DMS53 (cell line): ENCODE measurements around the gene JADE2.

ENCODE experiments used
- DNase-seq: peaks from one replicate; lab custom pipeline; 2025; lab: John Stamatoyannopoulos, UW

The JADE2 gene

DNA sequence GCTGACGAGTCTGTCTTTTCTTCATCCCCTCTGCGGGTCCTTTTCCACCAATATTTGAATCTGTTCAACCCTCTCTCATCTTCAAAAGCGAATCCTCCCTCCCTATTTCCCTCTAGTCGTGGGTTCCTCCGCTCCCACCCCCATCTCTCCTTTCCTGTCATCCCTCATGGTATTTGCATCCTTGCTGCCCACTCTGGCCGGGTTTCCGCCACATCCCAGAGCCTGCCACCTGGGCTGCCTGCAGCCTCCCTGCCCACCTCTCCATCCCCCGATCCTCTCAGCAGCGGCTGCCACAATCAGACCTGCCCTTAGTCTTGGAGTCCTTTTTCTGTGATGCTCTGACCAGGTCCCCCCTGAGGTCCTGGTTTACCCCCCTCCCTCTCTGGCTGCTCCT is 44.9 kb downstream of the JADE2 start:
- no peak for DNase-seq

- no peak for DNase-seq
These were observed 45.4 kb downstream of the JADE2 start for GRCh38 chr5:134570886-134571285.

DNA sequence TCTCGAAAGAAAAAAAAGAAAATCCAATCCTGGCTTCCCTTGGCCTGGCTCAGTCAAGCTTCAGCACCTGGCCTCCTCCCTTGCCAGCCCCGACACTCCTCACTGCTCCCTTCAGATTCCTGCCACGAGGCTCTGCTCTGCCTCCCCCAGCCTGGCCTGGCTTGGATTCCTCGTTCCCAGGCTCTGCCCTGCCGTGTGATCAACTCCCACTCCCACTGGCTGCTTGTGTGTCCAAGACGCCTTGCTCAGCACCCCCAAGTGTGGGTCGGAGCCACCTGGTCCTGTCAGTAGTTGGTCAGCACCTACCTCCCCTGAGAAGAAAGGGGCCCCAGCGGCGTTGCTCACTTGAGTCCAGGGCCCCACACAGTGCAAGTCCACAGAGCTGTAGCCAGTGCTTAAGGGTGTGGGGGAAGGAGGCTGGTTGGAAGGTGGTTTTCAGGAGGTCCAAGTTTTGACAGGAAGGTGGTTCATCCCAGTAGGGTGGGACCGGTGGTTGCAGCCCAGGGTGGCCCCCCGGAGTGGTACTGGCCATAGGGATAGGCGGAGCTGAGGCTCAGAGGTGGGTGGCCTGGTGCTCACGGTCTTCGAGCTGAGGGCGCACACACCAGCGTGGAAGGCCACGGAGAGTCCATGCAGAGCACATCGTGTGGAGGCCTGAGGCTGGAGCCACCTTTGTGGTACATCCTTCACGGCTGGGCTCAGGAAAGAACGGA is 46.4 kb downstream of the JADE2 start:
- no peak for DNase-seq

- DNase-seq: no peak
These were observed 47.3 kb downstream of the JADE2 start for GRCh38 chr5:134572811-134573210.

- no peak for DNase-seq
These were observed 49.1 kb downstream of the JADE2 start for GRCh38 chr5:134574521-134574920.

GRCh38 chr5:134575316-134575715 is 49.8 kb downstream of the JADE2 start:
- no peak for DNase-seq

DNA sequence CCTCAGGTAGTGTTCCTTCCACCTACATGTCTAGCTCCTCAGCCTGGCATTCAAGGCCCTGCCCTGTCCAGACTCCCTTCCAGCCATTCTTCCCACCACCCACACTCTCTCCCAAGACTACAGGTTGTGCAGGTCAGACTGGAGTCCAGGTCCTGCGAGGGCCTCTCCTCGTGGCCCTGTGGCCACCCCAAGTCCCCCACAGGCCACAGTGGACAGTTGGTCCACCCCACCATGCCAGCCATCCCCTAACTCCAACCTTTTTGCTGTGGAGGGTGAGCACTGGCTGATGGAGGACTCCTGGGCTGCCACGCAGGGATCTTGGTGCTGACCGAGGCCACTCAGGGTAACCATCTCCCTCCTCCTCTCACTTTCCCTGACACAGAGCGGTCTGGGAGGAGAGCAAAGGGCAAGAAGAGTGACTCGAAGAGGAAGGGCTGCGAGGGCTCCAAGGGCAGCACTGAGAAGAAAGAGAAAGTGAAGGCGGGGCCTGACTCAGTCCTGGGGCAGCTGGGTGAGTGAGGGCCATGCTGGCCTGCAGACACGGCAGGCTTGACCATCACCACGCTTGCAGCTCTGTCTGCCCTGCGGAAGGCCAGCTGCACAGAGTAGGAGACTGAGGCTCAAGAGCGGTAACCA is 51.0 kb downstream of the JADE2 start:
- DNase-seq: no peak

DNA sequence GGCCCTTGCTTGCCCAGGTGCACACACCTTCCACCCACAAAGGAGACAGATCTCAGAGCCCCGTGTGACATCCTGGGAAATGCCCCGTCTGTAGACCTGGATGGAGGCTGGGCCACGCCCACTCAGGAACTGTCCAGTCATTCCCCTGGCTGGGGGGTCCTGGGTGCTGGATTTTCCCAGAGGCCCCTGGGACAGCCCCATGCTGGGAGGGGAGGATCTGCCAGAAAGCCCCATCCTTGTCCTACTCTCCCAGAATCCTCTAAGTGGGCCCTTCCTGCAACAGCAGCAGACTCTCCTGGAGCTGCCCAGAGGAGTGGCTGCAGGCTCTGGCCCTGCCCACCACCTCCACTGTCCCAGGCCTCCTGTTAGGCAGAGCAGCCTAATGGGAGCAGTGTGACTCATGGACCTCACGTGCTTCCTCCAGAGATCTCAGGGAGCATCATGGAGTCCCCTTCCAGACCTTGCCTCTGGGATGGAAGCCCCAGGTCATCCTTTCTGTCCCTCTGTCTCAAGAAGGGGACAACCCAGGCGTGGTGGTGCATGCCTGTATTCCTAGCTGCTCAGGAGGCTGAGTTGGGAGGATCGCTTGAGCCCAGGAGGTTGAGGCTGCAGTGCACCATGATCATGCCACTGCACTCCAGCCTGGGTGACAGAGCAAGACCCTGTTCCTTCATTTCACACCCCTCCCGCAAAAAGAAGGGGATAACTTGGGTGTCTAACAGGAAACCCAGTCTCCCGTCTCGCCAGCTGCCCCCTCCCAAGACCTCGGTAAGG is 51.7 kb downstream of the JADE2 start:
- peak; percentile 76 for DNase-seq

GRCh38 chr5:134577796-134578577 is 52.5 kb downstream of the JADE2 start:
- DNase-seq: peak; percentile 91

GRCh38 chr5:134578578-134579283 is 53.3 kb downstream of the JADE2 start:
- DNase-seq: no peak

DNA sequence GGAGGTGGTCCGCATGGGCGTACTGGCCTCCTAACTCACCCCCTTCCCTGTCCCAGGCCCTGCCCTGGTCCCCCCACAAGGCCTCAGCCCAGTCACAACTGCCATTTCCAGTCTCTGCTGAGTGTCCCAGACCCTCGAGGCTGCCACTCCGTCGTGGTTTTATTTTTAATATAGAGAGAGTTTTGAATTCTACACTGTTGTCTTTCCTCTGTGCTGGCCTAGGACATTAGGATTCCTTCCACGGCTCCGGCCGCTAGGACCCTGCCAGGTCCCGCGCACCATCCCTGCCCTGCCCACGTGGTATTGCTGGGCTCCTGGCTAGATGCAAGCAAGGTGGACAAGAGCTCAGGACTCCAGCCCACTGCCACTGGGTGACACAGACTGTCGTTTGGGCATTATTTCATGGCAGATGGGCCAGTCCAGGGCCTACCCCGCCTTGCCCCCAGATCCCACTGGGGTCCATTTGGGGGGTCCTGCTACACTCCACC is 53.9 kb downstream of the JADE2 start:
- no peak for DNase-seq

DNA sequence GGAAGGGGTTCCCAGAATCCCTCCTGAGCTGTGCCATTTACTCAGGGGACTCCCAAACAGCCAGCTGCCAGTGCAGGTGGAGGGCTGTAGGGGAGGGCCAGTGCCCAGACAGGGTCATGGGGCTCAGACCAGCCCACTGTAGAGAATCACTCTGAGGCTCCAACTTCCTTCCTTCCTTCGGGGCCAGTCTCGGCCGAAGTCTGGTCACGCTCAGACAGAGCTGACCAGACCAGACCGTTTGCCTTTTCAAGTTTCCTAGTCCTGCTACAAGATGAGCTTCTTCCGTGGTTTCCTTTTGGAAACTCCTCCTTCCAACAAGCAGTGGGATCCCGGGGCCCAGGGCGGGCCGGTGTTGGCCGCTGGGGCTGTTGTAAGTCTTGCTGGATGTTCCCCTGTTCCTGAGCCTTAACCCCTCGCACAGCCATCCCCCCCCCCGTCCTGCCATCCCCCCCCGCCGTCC is 54.6 kb downstream of the JADE2 start:
- DNase-seq: no peak

- no peak for DNase-seq
These were observed 55.9 kb downstream of the JADE2 start for GRCh38 chr5:134581241-134581981.

- no peak for DNase-seq
These were observed 56.8 kb downstream of the JADE2 start for GRCh38 chr5:134582281-134582680.

DNA sequence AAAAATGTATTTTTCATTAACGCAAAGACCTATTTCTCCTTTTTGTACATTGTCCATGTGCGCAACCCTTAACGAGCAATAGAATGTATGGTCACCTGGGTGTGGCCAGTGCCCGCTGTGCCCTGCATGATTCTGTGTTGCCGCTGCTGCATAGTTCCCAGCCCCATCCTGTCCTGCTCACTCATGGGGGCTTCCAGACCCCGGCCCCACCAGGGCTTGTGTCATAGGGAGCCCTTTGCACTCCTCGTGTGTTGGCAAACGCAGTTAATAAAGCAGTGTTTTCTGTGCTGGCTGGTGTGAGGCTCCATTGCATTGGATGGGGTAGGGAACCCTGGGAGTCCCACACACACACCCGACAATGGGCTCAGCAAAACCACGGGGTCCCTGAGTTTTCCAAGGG is 57.5 kb downstream of the JADE2 start:
- no peak for DNase-seq

DNA sequence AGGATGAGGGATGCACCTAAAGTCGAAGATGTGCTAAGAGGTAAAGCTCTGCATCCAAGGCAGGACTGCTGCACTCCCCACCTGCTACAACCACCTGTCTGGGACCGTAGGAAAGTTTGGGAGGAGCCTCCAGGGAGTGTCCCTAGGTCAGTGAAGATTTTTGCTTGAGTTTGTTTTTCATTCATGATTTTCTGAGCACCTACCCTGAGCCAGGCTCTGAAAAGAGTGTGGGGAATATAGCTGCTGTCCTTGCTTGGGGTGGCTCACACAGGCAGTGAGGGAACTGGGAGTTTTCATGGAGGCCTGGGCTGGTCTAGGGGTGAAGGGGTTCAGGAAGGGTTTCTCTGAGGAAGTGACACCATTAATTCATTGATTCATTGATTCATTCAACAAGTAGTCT is 58.3 kb downstream of the JADE2 start:
- DNase-seq: no peak

GRCh38 chr5:134584662-134585061 is 59.2 kb downstream of the JADE2 start:
- no peak for DNase-seq

DNA sequence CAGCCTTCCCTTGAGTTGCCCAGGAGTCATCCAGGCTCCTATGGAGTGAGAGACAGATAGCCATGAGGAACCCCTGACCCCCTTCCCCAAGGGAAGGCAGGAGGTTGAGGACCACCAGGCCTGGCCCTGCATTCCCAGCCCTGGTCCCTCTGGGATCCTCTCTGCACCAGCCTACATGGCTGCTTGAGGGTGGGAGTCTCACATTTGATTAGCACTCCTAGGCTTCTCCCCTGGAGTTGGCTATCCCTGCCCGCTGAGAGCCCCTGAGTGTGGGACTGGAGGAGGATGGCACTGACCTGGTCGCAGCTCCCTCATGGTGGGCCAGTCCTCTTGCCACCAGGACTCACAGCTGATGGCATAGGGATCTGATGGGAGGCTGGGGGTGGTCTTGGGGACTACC is 60.5 kb downstream of the JADE2 start:
- no peak for DNase-seq

DNA sequence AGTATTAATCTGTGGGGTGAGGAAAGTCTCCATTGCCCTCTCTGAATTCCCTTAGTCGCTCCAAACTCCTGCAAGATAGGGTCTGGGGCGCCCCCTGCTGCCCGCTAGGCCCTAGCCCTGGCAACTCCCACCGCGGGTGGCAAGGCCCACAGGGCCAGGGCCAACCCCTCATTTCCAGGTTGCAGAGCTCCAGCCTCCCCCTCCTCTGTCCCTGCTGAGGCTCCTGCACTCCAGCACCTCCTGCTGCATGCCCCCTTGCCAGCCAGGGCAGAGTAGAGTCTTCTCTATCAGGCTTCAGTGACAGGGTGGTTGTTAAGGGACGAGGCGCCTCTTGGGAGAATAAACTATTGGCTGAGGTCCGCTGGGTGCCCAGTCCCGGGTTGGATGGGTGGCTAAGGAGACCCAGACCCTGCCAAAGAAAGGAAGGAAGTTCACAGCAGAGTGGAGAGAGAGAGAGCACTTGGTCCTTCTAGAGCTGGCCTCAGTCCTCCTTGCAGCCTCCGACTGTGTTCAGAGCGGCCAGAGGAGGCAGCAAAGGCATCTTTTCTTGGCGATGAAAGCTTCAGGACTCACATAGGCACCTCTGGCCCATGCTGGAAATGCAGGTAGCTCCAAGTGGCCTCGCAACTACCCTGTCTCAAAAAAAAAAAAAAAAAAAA is 61.5 kb downstream of the JADE2 start:
- peak; percentile 95 for DNase-seq

GRCh38 chr5:134590992-134591659 is 65.7 kb downstream of the JADE2 start:
- peak; percentile 97 for DNase-seq
